Osteoblast (primary cell): ENCODE results near the gene DNAAF5. TPM values are rescaled to one million over a fixed set of nuclear protein-coding genes. Genes with fewer than 3 reads are reported as not detected.

Experiments used
- DNase-seq: peaks from one replicate; pipeline ENCODE4 v3.0.0; 2011; ENCODE audit warnings: low spot score, mixed read lengths; ENCODE audit not compliant: insufficient read length; ENCODE audit errors: missing footprints
- H2AFZ ChIP-seq: 2 replicates; pipeline ENCODE4 v1.6.0; 2011; ENCODE audit warnings: mild to moderate bottlenecking, low read length
- H3K27ac ChIP-seq: 2 replicates; pipeline ENCODE4 v1.5.1; 2011; ENCODE audit warnings: mild to moderate bottlenecking, low read depth, low read length, moderate library complexity
- H3K27me3 ChIP-seq: 2 replicates; pipeline ENCODE4 v1.6.0; 2012; ENCODE audit warnings: mild to moderate bottlenecking, control low read depth, inconsistent platforms, low read length, moderate library complexity; ENCODE audit not compliant: insufficient read depth
- H3K36me3 ChIP-seq: 2 replicates; pipeline ENCODE4 v1.5.1; 2011; ENCODE audit warnings: mild to moderate bottlenecking, low read length, control low read depth, moderate library complexity; ENCODE audit not compliant: insufficient read depth
- H3K4me1 ChIP-seq: 2 replicates; pipeline ENCODE4 v1.5.1; 2011; ENCODE audit warnings: mild to moderate bottlenecking, low read length, control low read depth, moderate library complexity; ENCODE audit not compliant: insufficient read depth
- H3K4me2 ChIP-seq: 2 replicates; pipeline ENCODE4 v1.6.0; 2011; ENCODE audit warnings: mild to moderate bottlenecking, low read length; ENCODE audit not compliant: insufficient read depth
- H3K4me3 ChIP-seq: fragments of 200-600 bp; sonication (generic); 3 replicates; pipeline ENCODE4 v1.5.1; 2012; ENCODE audit warnings: mild to moderate bottlenecking, low read length, inconsistent platforms; ENCODE audit not compliant: insufficient read depth
- H3K79me2 ChIP-seq: 2 replicates; pipeline ENCODE4 v1.6.0; 2012; ENCODE audit warnings: mild to moderate bottlenecking, low read length, control low read depth, inconsistent platforms; ENCODE audit not compliant: insufficient read depth
- H3K9me3 ChIP-seq: 2 replicates; pipeline ENCODE4 v1.5.1; 2011; ENCODE audit warnings: low read depth, low read length, control low read depth
- H4K20me1 ChIP-seq: 2 replicates; pipeline ENCODE4 v1.6.0; 2012; ENCODE audit warnings: mild to moderate bottlenecking, low read length, control low read depth; ENCODE audit not compliant: insufficient read depth
- total RNA-seq: library from RNA; depleted of rRNA; stranded (reverse); fragments of >200 nt; gene quantifications from 2 replicates; pipeline ENCODE4 v1.2.3, GENCODE V29; 2012
- TF ChIP-seq, protein P1 (sequence below): IDR thresholded peaks from 2 replicates; pipeline ENCODE4 v1.5.1; 2011; ENCODE audit warnings: mild to moderate bottlenecking, low read depth, low read length, moderate library complexity; ENCODE audit errors: extremely low read depth

DNAAF5 gene
- total RNA-seq, 1 donor: 22.4 TPM

DNA sequence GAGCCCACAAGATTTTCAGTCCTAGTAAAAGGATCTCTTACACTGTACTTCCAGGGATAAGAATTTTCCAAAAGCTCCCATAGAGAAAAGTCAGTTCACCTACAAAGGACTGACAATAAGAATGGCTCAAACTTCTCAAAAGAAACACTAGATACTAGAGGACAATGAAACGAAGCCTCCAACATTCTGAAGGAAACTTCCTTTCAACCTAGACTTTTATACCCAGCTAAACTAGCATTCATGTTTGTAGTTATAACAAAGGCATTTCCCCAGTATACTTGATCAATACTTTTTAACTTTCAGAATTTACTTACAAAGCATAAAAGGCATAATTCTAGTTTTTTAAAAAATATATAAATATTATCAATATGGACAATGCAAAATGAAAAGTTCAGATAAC, 41.0 kb upstream of the DNAAF5 start:
- H3K36me3 ChIP-seq: no peaks in the 10 kb centered on the region
- no peak for DNase-seq
- H4K20me1 ChIP-seq: no peaks in the 10 kb centered on the region
- H3K9me3 ChIP-seq: peaks cover 4% of the 10 kb centered on the region
- TF ChIP-seq, protein P1, sequence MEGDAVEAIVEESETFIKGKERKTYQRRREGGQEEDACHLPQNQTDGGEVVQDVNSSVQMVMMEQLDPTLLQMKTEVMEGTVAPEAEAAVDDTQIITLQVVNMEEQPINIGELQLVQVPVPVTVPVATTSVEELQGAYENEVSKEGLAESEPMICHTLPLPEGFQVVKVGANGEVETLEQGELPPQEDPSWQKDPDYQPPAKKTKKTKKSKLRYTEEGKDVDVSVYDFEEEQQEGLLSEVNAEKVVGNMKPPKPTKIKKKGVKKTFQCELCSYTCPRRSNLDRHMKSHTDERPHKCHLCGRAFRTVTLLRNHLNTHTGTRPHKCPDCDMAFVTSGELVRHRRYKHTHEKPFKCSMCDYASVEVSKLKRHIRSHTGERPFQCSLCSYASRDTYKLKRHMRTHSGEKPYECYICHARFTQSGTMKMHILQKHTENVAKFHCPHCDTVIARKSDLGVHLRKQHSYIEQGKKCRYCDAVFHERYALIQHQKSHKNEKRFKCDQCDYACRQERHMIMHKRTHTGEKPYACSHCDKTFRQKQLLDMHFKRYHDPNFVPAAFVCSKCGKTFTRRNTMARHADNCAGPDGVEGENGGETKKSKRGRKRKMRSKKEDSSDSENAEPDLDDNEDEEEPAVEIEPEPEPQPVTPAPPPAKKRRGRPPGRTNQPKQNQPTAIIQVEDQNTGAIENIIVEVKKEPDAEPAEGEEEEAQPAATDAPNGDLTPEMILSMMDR: no peak
- no peaks in the 10 kb centered on the region for H3K27me3 ChIP-seq
- no peak overlapping the region for H3K27ac ChIP-seq
- no peak overlapping the region for H3K4me3 ChIP-seq
- H3K79me2 ChIP-seq: no peaks in the 10 kb centered on the region
- H2AFZ ChIP-seq: no peak overlapping the region
- H3K4me2 ChIP-seq: no peak overlapping the region
- no peaks in the 10 kb centered on the region for H3K4me1 ChIP-seq

- TF ChIP-seq, protein P1: no peak
- no peak overlapping the region for H3K4me2 ChIP-seq
- peaks cover 4% of the 10 kb centered on the region for H3K9me3 ChIP-seq
- no peaks in the 10 kb centered on the region for H3K27me3 ChIP-seq
- H3K4me1 ChIP-seq: no peaks in the 10 kb centered on the region
- H3K4me3 ChIP-seq: no peak overlapping the region
- H3K36me3 ChIP-seq: no peaks in the 10 kb centered on the region
- H2AFZ ChIP-seq: no peak overlapping the region
- no peak overlapping the region for H3K27ac ChIP-seq
- H4K20me1 ChIP-seq: no peaks in the 10 kb centered on the region
- no peak for DNase-seq
- no peaks in the 10 kb centered on the region for H3K79me2 ChIP-seq
Measured at GRCh38 chr7:690478-691360, 35.8 kb upstream of the DNAAF5 start.

DNA sequence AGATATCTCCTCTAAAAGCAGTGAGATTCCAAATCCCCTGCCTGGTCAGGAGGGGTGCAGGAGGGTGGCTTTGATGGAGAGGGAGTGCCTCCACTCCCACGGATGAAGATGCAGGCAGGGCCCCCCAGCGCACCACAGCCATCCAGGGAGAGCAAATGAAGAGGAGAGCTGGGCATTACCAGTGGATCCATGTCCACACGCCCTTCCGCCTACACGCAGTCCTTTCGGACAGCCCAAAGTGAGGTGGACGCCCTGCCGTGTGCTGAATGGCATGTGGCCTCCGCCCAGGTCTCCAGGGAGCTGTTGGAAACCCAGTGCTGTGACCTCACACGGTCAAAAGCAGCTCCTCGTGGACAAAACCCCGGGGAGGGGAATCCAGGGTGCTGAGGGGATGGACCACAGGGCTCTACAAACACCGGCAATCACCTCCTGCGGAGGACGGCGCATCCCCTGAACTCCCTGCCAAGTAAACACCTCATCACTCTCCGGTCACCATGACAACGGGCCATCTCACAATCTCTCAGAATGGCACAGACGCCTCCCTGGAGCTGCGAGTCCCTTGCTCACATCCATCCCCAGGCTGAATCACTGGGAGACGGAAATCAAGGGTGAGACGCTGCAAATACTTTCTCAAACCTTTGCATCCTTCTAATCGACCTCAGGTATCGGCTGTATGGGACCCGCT, 35.0 kb upstream of the DNAAF5 start:
- Histone ChIP-seq H2AFZ (no peak overlapping the region), H3K4me1 (no peaks in the 10 kb centered on the region), H3K9me3 (peaks cover 4% of the 10 kb centered on the region), H3K4me2 (no peak overlapping the region), H4K20me1 (no peaks in the 10 kb centered on the region), H3K27ac (no peak overlapping the region), H3K36me3 (no peaks in the 10 kb centered on the region), H3K27me3 (no peaks in the 10 kb centered on the region), H3K79me2 (no peaks in the 10 kb centered on the region), H3K4me3 (no peak overlapping the region)
- peak; percentile 60 for DNase-seq
- TF ChIP-seq, protein P1: no peak

- H3K4me2 ChIP-seq: no peak overlapping the region
- no peaks in the 10 kb centered on the region for H3K79me2 ChIP-seq
- no peak for DNase-seq
- no peak overlapping the region for H2AFZ ChIP-seq
- H3K9me3 ChIP-seq: peaks cover 4% of the 10 kb centered on the region
- no peak overlapping the region for H3K4me3 ChIP-seq
- H4K20me1 ChIP-seq: no peaks in the 10 kb centered on the region
- no peaks in the 10 kb centered on the region for H3K36me3 ChIP-seq
- H3K4me1 ChIP-seq: no peaks in the 10 kb centered on the region
- no peaks in the 10 kb centered on the region for H3K27me3 ChIP-seq
- H3K27ac ChIP-seq: no peak overlapping the region
- TF ChIP-seq, protein P1: no peak
Measured at GRCh38 chr7:693280-693679, 33.2 kb upstream of the DNAAF5 start.
